ENCODE measurements around the gene COG5.

COG5 gene

DNA sequence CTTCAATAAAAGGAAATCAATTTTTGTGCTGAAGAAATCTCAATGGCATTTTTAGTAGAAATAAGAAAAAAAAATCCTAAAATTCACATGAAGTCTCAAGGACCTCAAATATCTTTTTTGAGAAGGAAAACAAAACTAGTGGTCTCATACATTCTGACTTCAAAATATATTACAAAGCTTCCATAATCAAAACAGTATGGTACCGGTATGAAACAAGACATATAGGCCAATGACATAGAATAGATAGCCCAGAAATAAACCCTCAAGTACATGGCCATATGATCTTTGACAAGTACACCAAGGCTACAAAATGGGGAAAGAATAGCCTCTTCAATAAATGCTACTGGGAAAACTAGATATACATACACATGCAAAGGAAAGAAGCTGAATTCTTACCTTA is 225.6 kb downstream of the COG5 start:
- DNase-seq (ENCODE audit: low read depth in 2 of 3, low spot score in 1 of 3) = no peak

DNA sequence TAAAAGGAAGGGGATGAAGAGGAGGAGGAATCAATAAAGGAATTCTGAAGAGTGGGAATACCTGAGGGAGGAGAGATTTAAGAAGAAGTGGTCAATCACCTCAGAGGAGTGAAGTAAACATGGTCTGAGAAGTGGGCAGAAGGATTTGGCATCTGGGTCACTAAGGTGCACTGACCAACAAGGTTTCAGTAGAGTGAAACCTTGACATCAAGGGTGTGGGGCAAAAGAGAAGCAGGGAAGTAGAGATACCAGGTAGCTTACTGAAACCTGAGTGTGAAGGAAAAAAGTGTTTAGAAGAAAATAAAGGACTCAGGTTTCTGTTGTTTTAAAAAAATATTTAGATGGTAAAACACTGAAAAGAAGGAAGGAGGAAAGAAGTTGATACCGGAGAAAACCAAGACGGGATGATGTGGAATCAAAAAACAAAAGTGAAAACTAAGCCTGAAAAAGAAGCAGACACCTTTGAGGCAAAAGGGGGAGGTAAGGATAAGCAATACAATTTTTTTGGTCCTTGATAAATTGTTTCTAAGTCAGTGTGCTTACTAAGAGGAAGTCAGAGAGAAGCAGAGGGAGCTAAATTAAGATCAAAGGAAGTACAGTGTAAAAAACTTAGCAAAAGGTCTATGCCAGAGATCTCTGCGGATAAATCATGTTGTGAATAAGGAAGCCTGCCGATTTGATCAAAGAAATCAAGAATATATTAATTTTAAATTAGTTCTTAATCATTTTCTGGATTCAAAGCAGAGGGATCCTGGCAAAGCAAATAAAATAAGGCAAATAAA is 231.0 kb downstream of the COG5 start:
- no peak for DNase-seq (ENCODE audit: low read depth in 2 of 3, low spot score in 1 of 3)

- DNase-seq (ENCODE audit: low read depth in 2 of 3, low spot score in 1 of 3) = no peak
These were observed 233.2 kb downstream of the COG5 start for GRCh38 chr7:107330478-107330877.

- DNase-seq (ENCODE audit: low read depth in 2 of 3, low spot score in 1 of 3) = no peak
These were observed 235.6 kb downstream of the COG5 start for GRCh38 chr7:107327986-107328569.

- DNase-seq (ENCODE audit: low read depth in 2 of 3, low spot score in 1 of 3) = no peak
These were observed 237.7 kb downstream of the COG5 start for GRCh38 chr7:107326061-107326460.

DNA sequence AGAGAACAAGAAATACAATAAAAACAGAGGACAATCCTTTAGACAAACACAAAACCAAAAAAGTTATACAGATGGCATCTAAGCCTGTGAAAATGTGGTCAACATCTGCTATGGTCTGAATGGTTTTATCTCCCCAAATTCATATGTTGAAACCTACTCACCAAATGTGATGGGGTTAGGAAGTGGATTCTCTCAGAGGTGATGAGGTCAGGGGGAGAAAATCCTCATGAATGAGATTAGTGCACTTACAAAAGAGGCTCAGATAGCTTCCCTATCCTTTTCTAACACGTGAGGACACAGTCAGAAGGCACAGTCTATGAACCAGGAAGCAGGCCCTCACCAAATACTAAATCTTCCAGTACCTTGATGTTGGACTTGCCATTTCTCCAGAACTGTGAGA is 241.7 kb downstream of the COG5 start:
- no peak for DNase-seq (ENCODE audit: low read depth in 2 of 3, low spot score in 1 of 3)

- no peak for DNase-seq (ENCODE audit: low read depth in 2 of 3, low spot score in 1 of 3)
These were observed 242.1 kb downstream of the COG5 start for GRCh38 chr7:107321611-107322010.

GRCh38 chr7:107319724-107320228 is 243.9 kb downstream of the COG5 start:
- no peak for DNase-seq (ENCODE audit: low read depth in 2 of 3, low spot score in 1 of 3)

DNA sequence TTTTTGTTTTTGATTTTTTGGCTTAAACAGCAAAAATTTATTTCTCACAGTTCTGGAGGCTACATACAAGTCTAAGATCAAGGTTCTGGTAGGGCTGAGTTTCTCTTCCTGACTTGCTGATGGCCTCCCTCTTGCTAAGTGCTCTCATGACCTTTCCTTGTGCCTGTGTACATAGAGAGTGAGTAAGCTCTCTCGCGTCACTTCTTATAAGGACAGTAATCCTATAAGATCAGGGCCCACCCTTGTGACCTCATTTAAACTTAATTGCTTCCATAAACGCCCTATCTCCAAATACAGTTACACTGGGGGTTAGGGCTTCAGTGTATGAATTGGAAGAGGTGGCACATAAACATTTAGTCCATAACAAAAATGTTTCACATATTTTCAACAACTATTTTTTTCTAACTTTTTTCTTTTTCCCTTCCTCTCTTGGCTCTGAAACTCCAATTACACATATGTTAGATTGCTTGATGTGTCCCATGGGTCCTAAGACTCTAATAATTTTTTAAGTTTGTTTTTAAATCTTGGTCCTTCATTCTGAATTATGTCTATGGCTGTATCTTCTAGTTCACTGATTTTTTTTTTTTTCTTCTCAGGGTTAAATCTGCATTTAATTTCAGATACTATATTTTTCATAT is 245.1 kb downstream of the COG5 start:
- no peak for DNase-seq (ENCODE audit: low read depth in 2 of 3, low spot score in 1 of 3)

- no peak for DNase-seq (ENCODE audit: low read depth in 2 of 3, low spot score in 1 of 3)
These were observed 248.0 kb downstream of the COG5 start for GRCh38 chr7:107315716-107316220.

DNA sequence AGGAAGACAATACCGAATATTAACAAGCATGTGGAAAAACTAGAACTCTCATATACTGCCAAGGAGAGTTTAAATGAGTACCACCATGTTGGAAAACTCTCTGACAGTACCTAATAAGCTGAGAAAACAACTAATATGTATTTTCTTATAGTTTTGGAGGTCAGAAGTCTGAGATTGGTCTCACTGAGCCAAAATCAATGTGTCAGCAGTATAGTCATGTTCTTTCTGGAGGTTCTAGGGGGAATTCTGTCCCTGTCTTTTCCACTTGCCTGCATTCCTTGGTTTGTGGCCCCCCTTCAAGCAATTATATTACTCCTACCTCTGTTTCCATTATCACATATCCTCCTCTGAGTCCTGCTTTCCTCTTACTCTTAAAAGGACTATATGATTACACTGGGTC is 250.4 kb downstream of the COG5 start:
- DNase-seq (ENCODE audit: low read depth in 2 of 3, low spot score in 1 of 3) = no peak

- no peak for DNase-seq (ENCODE audit: low read depth in 2 of 3, low spot score in 1 of 3)
These were observed 251.3 kb downstream of the COG5 start for GRCh38 chr7:107312418-107312817.

- no peak for DNase-seq (ENCODE audit: low read depth in 2 of 3, low spot score in 1 of 3)
These were observed 254.4 kb downstream of the COG5 start for GRCh38 chr7:107309296-107309695.

GRCh38 chr7:107304636-107305035 is 259.1 kb downstream of the COG5 start:
- no peak for DNase-seq (ENCODE audit: low read depth in 2 of 3, low spot score in 1 of 3)

- no peak for DNase-seq (ENCODE audit: low read depth in 2 of 3, low spot score in 1 of 3)
These were observed 259.7 kb downstream of the COG5 start for GRCh38 chr7:107304063-107304462.

DNA sequence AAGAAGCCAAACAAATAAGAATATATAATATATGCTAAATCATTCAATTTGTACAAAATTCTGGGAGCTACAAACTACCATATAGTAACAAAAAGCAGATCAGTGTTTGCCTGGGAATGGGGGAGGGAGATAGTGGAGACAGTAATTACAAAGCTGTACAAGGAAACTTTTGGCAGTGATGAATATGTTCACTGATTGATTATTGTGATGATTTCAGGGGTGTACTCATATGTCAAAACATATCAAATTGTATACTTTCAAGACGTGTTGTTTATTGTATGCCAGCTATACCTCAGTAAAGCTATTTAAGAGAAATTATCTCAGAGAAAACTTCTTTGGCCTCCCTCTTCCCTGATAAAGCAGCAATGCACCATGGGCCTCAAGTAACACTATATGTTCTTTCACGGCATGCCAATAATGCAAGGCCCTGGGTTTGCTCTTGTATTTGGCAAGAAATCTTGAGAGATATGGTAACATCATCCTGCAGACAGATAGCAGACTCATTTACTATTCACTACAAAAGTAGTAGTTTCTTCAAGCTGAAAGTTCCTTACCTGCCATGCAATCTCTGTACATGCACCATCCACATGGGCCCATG is 261.4 kb downstream of the COG5 start:
- no peak for DNase-seq (ENCODE audit: low read depth in 2 of 3, low spot score in 1 of 3)

DNA sequence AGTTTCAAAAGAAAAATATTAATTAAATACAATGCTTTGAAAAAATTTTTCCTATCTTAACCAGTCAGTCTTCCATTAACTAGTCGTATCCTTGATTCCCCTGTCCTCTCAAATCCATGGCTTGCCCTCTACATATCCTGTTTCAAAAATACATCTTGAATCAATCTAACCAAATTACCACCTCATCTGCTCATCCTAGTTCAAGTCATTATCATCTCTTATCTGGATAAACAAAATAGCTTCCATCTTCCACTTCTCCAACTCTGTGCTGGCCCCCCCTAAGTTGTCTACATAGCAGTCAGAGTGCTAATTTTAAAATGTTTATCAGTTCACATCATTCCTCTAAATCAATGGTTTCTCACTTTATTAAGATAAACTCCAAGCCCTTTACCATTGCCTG is 269.5 kb downstream of the COG5 start:
- no peak for DNase-seq (ENCODE audit: low read depth in 2 of 3, low spot score in 1 of 3)

DNA sequence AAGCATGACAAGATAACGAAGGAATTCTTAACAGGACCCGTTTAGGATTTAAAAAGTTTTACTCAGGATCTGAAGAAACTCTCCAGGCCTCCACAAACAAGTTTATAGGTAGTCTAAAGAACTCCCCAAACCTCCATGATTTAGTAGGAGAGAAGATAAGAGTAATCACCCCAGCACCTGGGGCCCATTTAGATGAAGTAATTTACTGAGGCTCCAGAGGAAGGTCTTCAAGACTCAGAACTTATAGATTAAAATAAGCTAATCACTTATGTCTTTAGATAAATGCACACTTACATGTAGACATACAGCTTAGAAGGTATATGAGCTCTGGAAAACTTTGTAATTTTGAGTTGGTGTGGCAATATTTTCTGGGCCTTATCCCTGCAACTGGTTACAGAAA is 271.1 kb downstream of the COG5 start:
- DNase-seq (ENCODE audit: low read depth in 2 of 3, low spot score in 1 of 3) = no peak

GRCh38 chr7:107291434-107291833 is 272.3 kb downstream of the COG5 start:
- no peak for DNase-seq (ENCODE audit: low read depth in 2 of 3, low spot score in 1 of 3)

- DNase-seq (ENCODE audit: low read depth in 2 of 3, low spot score in 1 of 3) = no peak
These were observed 276.7 kb downstream of the COG5 start for GRCh38 chr7:107286751-107287621.
